Measurements from ENCODE around the gene SPEF1.
A peak's percentile ranks its signal among the peaks of the same experiment; 100 is the strongest.

The SPEF1 gene

GRCh38 chr20:3815703-3816315 lies 34.6 kb upstream of the SPEF1 start:
- no peak for DNase-seq
- Histone ChIP-seq H3K4ac (ENCODE audit: low read depth in 1 of 2, low read length in 2 of 2) (peak overlapping the region in 1 of 2 experiments; percentile 35), H3K9me3 (ENCODE audit: control insufficient read depth, low read length) (no peaks in the 10 kb centered on the region), H4K91ac (ENCODE audit: low read length) (no peak overlapping the region), H2BK5ac (ENCODE audit: low read depth, low read length, poor library complexity, severe bottlenecking) (no peak overlapping the region), H2BK120ac (ENCODE audit: low read depth, low read length) (no peak overlapping the region), H2AK5ac (ENCODE audit: low read length, severe bottlenecking) (no peak overlapping the region), H2BK15ac (ENCODE audit: low read depth, poor library complexity, severe bottlenecking) (no peak overlapping the region), H3K23ac (ENCODE audit: low read length in 2 of 2) (no peak overlapping the region), H3K18ac (ENCODE audit: low read depth in 1 of 2, low read length in 2 of 2) (peak overlapping the region in 1 of 2 experiments; percentile 11), H3K27me3 (ENCODE audit: control insufficient read depth in 1 of 2, insufficient read depth in 1 of 2, low read length in 2 of 2) (no peaks in the 10 kb centered on the region), H3K4me3 (ENCODE audit: insufficient read depth in 1 of 2, low read depth in 1 of 2, low read length in 2 of 2) (no peak overlapping the region), H2AFZ (ENCODE audit: low read depth, low read length) (no peak overlapping the region), H3K9ac (ENCODE audit: low read length) (no peak overlapping the region), H3K4me1 (ENCODE audit: control insufficient read depth, insufficient read depth, low read depth, low read length) (peaks cover 20% of the 10 kb centered on the region), H2BK12ac (ENCODE audit: low read length in 2 of 2) (peak overlapping the region; percentile 21 to 29), H3K79me1 (replicated peaks; ENCODE audit: low read length, poor library complexity, severe bottlenecking) (no peaks in the 10 kb centered on the region), H3K36me3 (ENCODE audit: control insufficient read depth in 1 of 2, insufficient read depth in 2 of 2, low read depth in 1 of 2, low read length in 2 of 2) (peaks cover 0 to 3% of the 10 kb centered on the region in 2 experiments), H3K27ac (ENCODE audit: low read length, poor library complexity, severe bottlenecking) (no peak overlapping the region), H4K8ac (ENCODE audit: low read length) (no peak overlapping the region), H3K4me2 (ENCODE audit: low read length, poor library complexity, severe bottlenecking) (no peak overlapping the region), H3K14ac (ENCODE audit: low read length in 2 of 2) (no peak overlapping the region)
- WGBS = 84% methylated on average over 9 of the region's 9 CpGs

GRCh38 chr20:3814928-3815495 lies 33.8 kb upstream of the SPEF1 start:
- 92% methylated on average over 5 of the region's 7 CpGs for WGBS
- Histone ChIP-seq H3K14ac (ENCODE audit: low read length in 2 of 2) (peak overlapping the region in 1 of 2 experiments; percentile 2), H2BK15ac (ENCODE audit: low read depth, poor library complexity, severe bottlenecking) (peak overlapping the region; percentile 36), H3K79me1 (replicated peaks; ENCODE audit: low read length, poor library complexity, severe bottlenecking) (no peaks in the 10 kb centered on the region), H3K4me2 (ENCODE audit: low read length, poor library complexity, severe bottlenecking) (no peak overlapping the region), H3K4me1 (ENCODE audit: control insufficient read depth, insufficient read depth, low read depth, low read length) (peaks cover 20% of the 10 kb centered on the region), H2BK5ac (ENCODE audit: low read depth, low read length, poor library complexity, severe bottlenecking) (no peak overlapping the region), H3K18ac (ENCODE audit: low read depth in 1 of 2, low read length in 2 of 2) (peak overlapping the region; percentile 46), H3K9me3 (ENCODE audit: control insufficient read depth, low read length) (no peaks in the 10 kb centered on the region), H3K27me3 (ENCODE audit: control insufficient read depth in 1 of 2, insufficient read depth in 1 of 2, low read length in 2 of 2) (no peaks in the 10 kb centered on the region), H2AFZ (ENCODE audit: low read depth, low read length) (no peak overlapping the region), H2BK12ac (ENCODE audit: low read length in 2 of 2) (peak overlapping the region; percentile 65 to 89), H4K91ac (ENCODE audit: low read length) (peak overlapping the region; percentile 64), H3K4me3 (ENCODE audit: insufficient read depth in 1 of 2, low read depth in 1 of 2, low read length in 2 of 2) (no peak overlapping the region), H2AK5ac (ENCODE audit: low read length, severe bottlenecking) (no peak overlapping the region), H4K8ac (ENCODE audit: low read length) (peak overlapping the region; percentile 4), H3K9ac (ENCODE audit: low read length) (no peak overlapping the region), H3K4ac (ENCODE audit: low read depth in 1 of 2, low read length in 2 of 2) (no peak overlapping the region), H3K23ac (ENCODE audit: low read length in 2 of 2) (no peak overlapping the region), H3K27ac (ENCODE audit: low read length, poor library complexity, severe bottlenecking) (no peak overlapping the region), H2BK120ac (ENCODE audit: low read depth, low read length) (peak overlapping the region; percentile 81), H3K36me3 (ENCODE audit: control insufficient read depth in 1 of 2, insufficient read depth in 2 of 2, low read depth in 1 of 2, low read length in 2 of 2) (no peaks in the 10 kb centered on the region)
- no peak for DNase-seq

GRCh38 chr20:3813848-3814581 lies 32.8 kb upstream of the SPEF1 start:
- H3K9ac ChIP-seq (ENCODE audit: low read length) = no peak overlapping the region
- no peak overlapping the region for H4K8ac ChIP-seq (ENCODE audit: low read length)
- H2BK5ac ChIP-seq (ENCODE audit: low read depth, low read length, poor library complexity, severe bottlenecking) = no peak overlapping the region
- no peak overlapping the region for H3K27ac ChIP-seq (ENCODE audit: low read length, poor library complexity, severe bottlenecking)
- peak overlapping the region in 1 of 2 experiments; percentile 14 for H3K4ac ChIP-seq (ENCODE audit: low read depth in 1 of 2, low read length in 2 of 2)
- H3K27me3 ChIP-seq (ENCODE audit: control insufficient read depth in 1 of 2, insufficient read depth in 1 of 2, low read length in 2 of 2) = no peaks in the 10 kb centered on the region
- H3K9me3 ChIP-seq (ENCODE audit: control insufficient read depth, low read length) = no peaks in the 10 kb centered on the region
- no peak overlapping the region for H3K23ac ChIP-seq (ENCODE audit: low read length in 2 of 2)
- H3K79me1 ChIP-seq (replicated peaks; ENCODE audit: low read length, poor library complexity, severe bottlenecking) = no peaks in the 10 kb centered on the region
- no peak for DNase-seq
- 95% methylated on average over 5 of the region's 12 CpGs for WGBS
- no peak overlapping the region for H2BK15ac ChIP-seq (ENCODE audit: low read depth, poor library complexity, severe bottlenecking)
- H3K4me1 ChIP-seq (ENCODE audit: control insufficient read depth, insufficient read depth, low read depth, low read length) = peaks cover 15% of the 10 kb centered on the region
- no peak overlapping the region for H3K4me3 ChIP-seq (ENCODE audit: insufficient read depth in 1 of 2, low read depth in 1 of 2, low read length in 2 of 2)
- no peak overlapping the region for H2AFZ ChIP-seq (ENCODE audit: low read depth, low read length)
- H3K4me2 ChIP-seq (ENCODE audit: low read length, poor library complexity, severe bottlenecking) = no peak overlapping the region
- no peak overlapping the region for H4K91ac ChIP-seq (ENCODE audit: low read length)
- H3K14ac ChIP-seq (ENCODE audit: low read length in 2 of 2) = no peak overlapping the region
- no peak overlapping the region for H2BK120ac ChIP-seq (ENCODE audit: low read depth, low read length)
- H3K18ac ChIP-seq (ENCODE audit: low read depth in 1 of 2, low read length in 2 of 2) = peak overlapping the region in 1 of 2 experiments; percentile 54
- peak overlapping the region in 1 of 2 experiments; percentile 42 for H2BK12ac ChIP-seq (ENCODE audit: low read length in 2 of 2)
- H3K36me3 ChIP-seq (ENCODE audit: control insufficient read depth in 1 of 2, insufficient read depth in 2 of 2, low read depth in 1 of 2, low read length in 2 of 2) = no peaks in the 10 kb centered on the region
- H2AK5ac ChIP-seq (ENCODE audit: low read length, severe bottlenecking) = no peak overlapping the region
